ENCODE results near the gene ING5.

Gene ING5

DNA sequence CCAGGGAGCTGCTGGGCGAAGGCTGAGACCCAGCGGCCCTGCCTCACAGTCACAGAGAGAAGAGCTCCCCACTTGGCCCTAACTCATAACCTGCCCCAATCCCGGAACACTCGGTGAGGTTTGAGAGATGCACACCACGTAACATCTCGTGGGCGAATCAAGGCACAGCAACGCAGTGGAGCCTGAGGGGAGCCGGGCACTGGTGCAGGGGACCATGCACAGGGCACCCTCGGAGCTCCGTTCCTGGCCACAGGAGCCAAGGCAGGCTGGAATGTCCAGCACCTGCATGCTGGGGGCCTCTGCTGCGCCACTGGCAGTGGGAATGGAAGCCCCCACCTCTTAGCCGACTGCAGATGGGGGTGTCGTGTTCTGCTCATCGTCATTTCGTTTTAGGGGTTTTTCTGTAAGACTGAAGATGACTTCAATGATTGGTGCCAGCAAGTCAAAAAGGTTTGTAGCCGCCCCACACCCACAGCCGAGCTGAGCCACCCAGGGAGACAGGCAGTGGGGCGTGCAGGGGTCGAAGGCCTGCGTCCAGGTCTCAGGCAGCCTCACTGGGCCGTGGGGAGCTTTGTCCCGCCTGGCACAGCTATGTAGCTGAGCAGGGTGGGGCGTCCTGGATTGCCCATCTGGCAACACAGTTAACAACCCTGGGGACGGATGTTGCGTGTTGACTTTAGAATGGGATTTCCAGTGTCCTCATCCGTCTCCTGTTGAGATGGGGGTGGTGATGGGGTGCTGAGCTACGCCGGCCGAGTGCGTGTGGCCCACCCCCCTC lies 31.3 kb upstream of the ING5 start:
- Histone ChIP-seq H3K27ac (ENCODE audit: low read length, poor library complexity, severe bottlenecking) (no peak overlapping the region), H2AFZ (ENCODE audit: low read depth, low read length) (no peak overlapping the region), H3K23ac (ENCODE audit: low read length in 2 of 2) (no peak overlapping the region), H3K79me1 (replicated peaks; ENCODE audit: low read length, poor library complexity, severe bottlenecking) (peaks cover 41% of the 10 kb centered on the region), H4K8ac (ENCODE audit: low read length) (no peak overlapping the region), H3K4me1 (ENCODE audit: control insufficient read depth, insufficient read depth, low read depth, low read length) (peaks cover 28% of the 10 kb centered on the region), H3K18ac (ENCODE audit: low read depth in 1 of 2, low read length in 2 of 2) (no peak overlapping the region), H4K91ac (ENCODE audit: low read length) (no peak overlapping the region), H2BK120ac (ENCODE audit: low read depth, low read length) (no peak overlapping the region), H3K9me3 (ENCODE audit: control insufficient read depth, low read length) (no peaks in the 10 kb centered on the region), H3K4me2 (ENCODE audit: low read length, poor library complexity, severe bottlenecking) (no peak overlapping the region), H3K14ac (ENCODE audit: low read length in 2 of 2) (no peak overlapping the region), H2BK5ac (ENCODE audit: low read depth, low read length, poor library complexity, severe bottlenecking) (no peak overlapping the region), H2BK15ac (ENCODE audit: low read depth, poor library complexity, severe bottlenecking) (no peak overlapping the region), H3K4ac (ENCODE audit: low read depth in 1 of 2, low read length in 2 of 2) (no peak overlapping the region), H2AK5ac (ENCODE audit: low read length, severe bottlenecking) (no peak overlapping the region), H3K9ac (ENCODE audit: low read length) (no peak overlapping the region), H3K4me3 (ENCODE audit: insufficient read depth in 1 of 2, low read depth in 1 of 2, low read length in 2 of 2) (no peak overlapping the region), H3K36me3 (ENCODE audit: control insufficient read depth in 1 of 2, insufficient read depth in 2 of 2, low read depth in 1 of 2, low read length in 2 of 2) (peaks cover 79 to 83% of the 10 kb centered on the region in 2 experiments), H3K27me3 (ENCODE audit: control insufficient read depth in 1 of 2, insufficient read depth in 1 of 2, low read length in 2 of 2) (no peaks in the 10 kb centered on the region), H2BK12ac (ENCODE audit: low read length in 2 of 2) (no peak overlapping the region)
- DNase-seq, result no peak
- 92% methylated on average over 31 of the region's 31 CpGs for WGBS

DNA sequence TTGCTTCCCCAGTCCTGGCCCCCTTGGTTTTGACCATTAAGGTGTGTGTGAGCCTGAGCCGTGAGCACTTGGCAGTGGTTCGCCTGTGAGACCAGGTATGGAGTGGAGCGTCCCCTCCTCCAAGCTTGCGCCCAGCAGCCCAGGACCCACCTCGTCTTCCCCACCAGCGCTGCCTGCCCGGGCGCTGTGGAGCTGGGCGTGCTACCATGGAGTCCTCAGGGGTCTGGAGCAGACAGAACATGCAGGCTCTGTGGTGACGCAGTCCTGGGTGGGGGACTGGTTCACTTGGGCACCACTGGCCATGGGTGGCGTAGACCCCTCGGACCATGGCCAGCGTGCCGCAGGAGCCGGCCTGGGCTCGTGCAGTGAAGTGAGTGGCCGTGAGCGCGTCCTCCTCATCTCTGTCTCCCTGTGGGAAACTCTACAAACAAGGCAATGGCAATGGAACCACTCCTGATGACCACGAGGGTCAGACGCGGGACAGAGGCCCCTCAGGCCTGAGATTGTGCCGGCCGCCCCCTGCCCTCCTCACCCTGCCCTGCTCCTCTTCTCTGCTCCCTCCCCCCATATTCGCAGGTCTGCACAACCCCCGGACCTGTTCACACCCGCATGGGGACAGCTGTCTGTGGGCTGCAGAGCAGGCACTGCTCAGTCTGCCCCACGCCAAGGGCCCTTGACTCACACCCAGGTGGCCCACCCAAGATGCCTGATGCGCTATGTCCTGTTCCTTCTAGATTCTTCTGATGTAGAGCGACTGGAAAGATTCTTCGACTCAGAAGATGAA lies 30.2 kb upstream of the ING5 start:
- H3K23ac ChIP-seq (ENCODE audit: low read length in 2 of 2), result no peak overlapping the region
- H2BK5ac ChIP-seq (ENCODE audit: low read depth, low read length, poor library complexity, severe bottlenecking), result no peak overlapping the region
- no peak overlapping the region for H4K8ac ChIP-seq (ENCODE audit: low read length)
- no peak for DNase-seq
- no peak overlapping the region for H3K4ac ChIP-seq (ENCODE audit: low read depth in 1 of 2, low read length in 2 of 2)
- WGBS, result 97% methylated on average over 31 of the region's 31 CpGs
- no peak overlapping the region for H3K4me2 ChIP-seq (ENCODE audit: low read length, poor library complexity, severe bottlenecking)
- no peak overlapping the region for H2BK12ac ChIP-seq (ENCODE audit: low read length in 2 of 2)
- H2BK15ac ChIP-seq (ENCODE audit: low read depth, poor library complexity, severe bottlenecking), result no peak overlapping the region
- H3K9me3 ChIP-seq (ENCODE audit: control insufficient read depth, low read length), result no peaks in the 10 kb centered on the region
- no peaks in the 10 kb centered on the region for H3K27me3 ChIP-seq (ENCODE audit: control insufficient read depth in 1 of 2, insufficient read depth in 1 of 2, low read length in 2 of 2)
- peaks cover 18% of the 10 kb centered on the region for H3K4me1 ChIP-seq (ENCODE audit: control insufficient read depth, insufficient read depth, low read depth, low read length)
- no peak overlapping the region for H4K91ac ChIP-seq (ENCODE audit: low read length)
- H3K27ac ChIP-seq (ENCODE audit: low read length, poor library complexity, severe bottlenecking), result no peak overlapping the region
- H3K79me1 ChIP-seq (replicated peaks; ENCODE audit: low read length, poor library complexity, severe bottlenecking), result peaks cover 45% of the 10 kb centered on the region
- peaks cover 87 to 93% of the 10 kb centered on the region in 2 experiments for H3K36me3 ChIP-seq (ENCODE audit: control insufficient read depth in 1 of 2, insufficient read depth in 2 of 2, low read depth in 1 of 2, low read length in 2 of 2)
- no peak overlapping the region for H3K9ac ChIP-seq (ENCODE audit: low read length)
- H2BK120ac ChIP-seq (ENCODE audit: low read depth, low read length), result no peak overlapping the region
- no peak overlapping the region for H3K14ac ChIP-seq (ENCODE audit: low read length in 2 of 2)
- H2AK5ac ChIP-seq (ENCODE audit: low read length, severe bottlenecking), result no peak overlapping the region
- H3K18ac ChIP-seq (ENCODE audit: low read depth in 1 of 2, low read length in 2 of 2), result no peak overlapping the region
- no peak overlapping the region for H3K4me3 ChIP-seq (ENCODE audit: insufficient read depth in 1 of 2, low read depth in 1 of 2, low read length in 2 of 2)
- no peak overlapping the region for H2AFZ ChIP-seq (ENCODE audit: low read depth, low read length)

DNA sequence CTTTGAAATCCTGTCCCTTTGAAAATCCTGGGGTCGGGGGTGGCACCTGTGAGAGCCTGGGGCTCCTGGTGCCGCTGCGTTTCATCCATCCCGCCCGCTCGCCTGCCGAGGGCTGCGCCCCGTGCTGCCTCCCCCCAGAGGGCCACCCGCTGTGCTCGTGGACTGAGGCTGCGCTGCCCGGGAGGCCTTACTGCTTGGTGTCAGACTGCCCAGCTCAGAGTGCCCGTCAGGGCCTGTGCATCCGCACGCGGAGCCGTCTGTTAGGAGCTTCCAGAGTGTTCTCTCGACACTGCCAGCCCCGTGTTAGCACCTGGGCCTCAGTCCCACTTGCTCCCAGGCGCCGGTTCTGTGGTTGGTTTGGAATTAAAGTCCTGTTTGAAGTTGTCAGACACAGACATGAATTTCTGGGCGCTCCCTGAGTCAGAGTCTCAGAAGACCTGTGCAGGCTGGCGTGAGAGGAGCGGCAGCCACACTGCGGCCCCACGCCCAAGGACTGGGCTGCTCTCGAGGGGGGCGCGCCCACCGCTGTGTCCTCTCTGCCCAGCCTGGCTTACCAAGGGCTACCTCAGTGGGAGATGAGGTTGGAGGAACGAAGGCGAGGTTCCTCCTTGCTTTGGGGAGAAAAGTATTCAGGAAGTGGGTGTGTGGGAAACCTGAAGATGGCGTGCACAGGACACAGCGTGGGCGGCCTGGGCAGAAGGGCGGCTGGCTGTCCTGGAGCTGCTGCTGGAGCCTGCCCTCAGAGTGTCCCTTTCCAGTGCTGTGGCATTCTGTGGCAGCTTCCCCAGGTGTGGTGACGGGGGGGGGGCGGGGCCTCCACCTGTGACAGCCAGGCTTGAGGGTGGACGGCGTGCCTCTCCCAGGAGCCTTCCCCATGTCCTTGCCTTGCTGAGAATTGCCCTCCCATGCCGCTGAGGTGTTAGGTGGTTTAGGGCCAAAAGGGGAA lies 29.3 kb upstream of the ING5 start:
- no peak for DNase-seq
- H2BK15ac ChIP-seq (ENCODE audit: low read depth, poor library complexity, severe bottlenecking), result no peak overlapping the region
- H3K4ac ChIP-seq (ENCODE audit: low read depth in 1 of 2, low read length in 2 of 2), result no peak overlapping the region
- no peaks in the 10 kb centered on the region for H3K9me3 ChIP-seq (ENCODE audit: control insufficient read depth, low read length)
- no peak overlapping the region for H3K14ac ChIP-seq (ENCODE audit: low read length in 2 of 2)
- H3K27me3 ChIP-seq (ENCODE audit: control insufficient read depth in 1 of 2, insufficient read depth in 1 of 2, low read length in 2 of 2), result no peaks in the 10 kb centered on the region
- H3K27ac ChIP-seq (ENCODE audit: low read length, poor library complexity, severe bottlenecking), result no peak overlapping the region
- H2BK120ac ChIP-seq (ENCODE audit: low read depth, low read length), result no peak overlapping the region
- H3K9ac ChIP-seq (ENCODE audit: low read length), result no peak overlapping the region
- no peak overlapping the region for H2BK5ac ChIP-seq (ENCODE audit: low read depth, low read length, poor library complexity, severe bottlenecking)
- H3K4me3 ChIP-seq (ENCODE audit: insufficient read depth in 1 of 2, low read depth in 1 of 2, low read length in 2 of 2), result no peak overlapping the region
- WGBS, result 98% methylated on average over 42 of the region's 42 CpGs
- H4K8ac ChIP-seq (ENCODE audit: low read length), result no peak overlapping the region
- no peak overlapping the region for H3K4me2 ChIP-seq (ENCODE audit: low read length, poor library complexity, severe bottlenecking)
- H2AFZ ChIP-seq (ENCODE audit: low read depth, low read length), result no peak overlapping the region
- H3K18ac ChIP-seq (ENCODE audit: low read depth in 1 of 2, low read length in 2 of 2), result no peak overlapping the region
- no peak overlapping the region for H4K91ac ChIP-seq (ENCODE audit: low read length)
- peaks cover 45% of the 10 kb centered on the region for H3K79me1 ChIP-seq (replicated peaks; ENCODE audit: low read length, poor library complexity, severe bottlenecking)
- peaks cover 13% of the 10 kb centered on the region for H3K4me1 ChIP-seq (ENCODE audit: control insufficient read depth, insufficient read depth, low read depth, low read length)
- peaks cover 92 to 96% of the 10 kb centered on the region in 2 experiments for H3K36me3 ChIP-seq (ENCODE audit: control insufficient read depth in 1 of 2, insufficient read depth in 2 of 2, low read depth in 1 of 2, low read length in 2 of 2)
- no peak overlapping the region for H2AK5ac ChIP-seq (ENCODE audit: low read length, severe bottlenecking)
- no peak overlapping the region for H3K23ac ChIP-seq (ENCODE audit: low read length in 2 of 2)
- no peak overlapping the region for H2BK12ac ChIP-seq (ENCODE audit: low read length in 2 of 2)
